Endodermal cell (in vitro differentiated cells): ENCODE measurements around the gene PSAPL1. TPM values are rescaled to one million over a fixed set of nuclear protein-coding genes. Genes with fewer than 3 reads are reported as not detected.

ENCODE experiments used
- DNase-seq: peaks from one replicate; pipeline ENCODE4 v3.0.0-alpha.2; 2017
- H3K27ac ChIP-seq: 2 replicates; pipeline ENCODE4 v1.5.1; 2013; ENCODE audit warnings: mild to moderate bottlenecking, low read depth, low read length, moderate library complexity
- H3K27me3 ChIP-seq: 2 replicates; pipeline ENCODE4 v1.6.1; 2013; ENCODE audit warnings: mild to moderate bottlenecking, low read length, moderate library complexity; ENCODE audit not compliant: insufficient read depth, control insufficient read depth, poor library complexity, severe bottlenecking
- H3K36me3 ChIP-seq: 2 replicates; pipeline ENCODE4 v1.7.0; 2013; ENCODE audit warnings: mild to moderate bottlenecking, low read length, moderate library complexity; ENCODE audit not compliant: control insufficient read depth, insufficient read depth
- H3K4me1 ChIP-seq: one replicate; pipeline ENCODE4 v1.7.0; 2013; ENCODE audit warnings: low read length; ENCODE audit not compliant: control insufficient read depth, insufficient read depth
- H3K4me3 ChIP-seq: 2 replicates; pipeline ENCODE4 v1.5.1; 2013; ENCODE audit warnings: mild to moderate bottlenecking, low read length, moderate library complexity
- H3K9ac ChIP-seq: 2 replicates; pipeline ENCODE4 v1.6.1; 2013; ENCODE audit warnings: mild to moderate bottlenecking, low read length, moderate library complexity; ENCODE audit not compliant: poor library complexity, severe bottlenecking; ENCODE audit errors: extremely low read depth
- H3K9me3 ChIP-seq: 2 replicates; pipeline ENCODE4 v1.6.1; 2013; ENCODE audit warnings: mild to moderate bottlenecking, low read length, moderate library complexity; ENCODE audit not compliant: control insufficient read depth
- H3K27ac Mint-ChIP-seq: 2 replicates; pipeline ENCODE4 v1.8.0; 2020; ENCODE audit warnings: mixed read lengths
- H3K27me3 Mint-ChIP-seq: 2 replicates; pipeline ENCODE4 v1.8.0; 2021; ENCODE audit warnings: mild to moderate bottlenecking, mixed read lengths; ENCODE audit not compliant: insufficient read depth
- H3K36me3 Mint-ChIP-seq: 2 replicates; pipeline ENCODE4 v1.8.0; 2020; ENCODE audit warnings: low read depth, mixed read lengths
- H3K4me1 Mint-ChIP-seq: 2 replicates; pipeline ENCODE4 v1.8.0; 2020; ENCODE audit warnings: mixed read lengths
- H3K4me3 Mint-ChIP-seq: 2 replicates; pipeline ENCODE4 v1.8.0; 2020; ENCODE audit warnings: mild to moderate bottlenecking, moderate library complexity, mixed read lengths
- H3K9me3 Mint-ChIP-seq: 2 replicates; pipeline ENCODE4 v1.8.0; 2020; ENCODE audit warnings: mild to moderate bottlenecking, mixed read lengths
- WGBS, 2 experiments: methylation state at CpG; one replicate each; pipeline versions ENCODE4 v1.1.5 to v1.1.7; 2013; ENCODE audit warnings: missing lambda C conversion rate in 2 of 2, mixed read lengths in 1 of 2; ENCODE audit not compliant: insufficient coverage in 1 of 2, insufficient read length in 1 of 2; 5-methylcytosine and 5-hydroxymethylcytosine counted together
- total RNA-seq, 2 donors: library from RNA; stranded (reverse); fragmentation: NEBNext Ultra II Directional in 1 of 2; extraction: Animal tissue kit (Norgen Biotek cat#: 25700) in 1 of 2; gene quantifications; 2 replicates in 1 of 2; 3 replicates in 1 of 2; pipeline ENCODE4 v1.2.1, GENCODE V29; 2021
- TF ChIP-seq, protein P1 (sequence below): fragments of 200-600 bp; sonication (generic); conservative IDR thresholded peaks from 2 replicates; pipeline ENCODE4 v1.5.0; 2021; ENCODE audit warnings: antibody characterized with exemption, mild to moderate bottlenecking

The PSAPL1 gene
- total RNA-seq, 2 donors from 2014 or later: 0.13 to 0.24 TPM

DNA sequence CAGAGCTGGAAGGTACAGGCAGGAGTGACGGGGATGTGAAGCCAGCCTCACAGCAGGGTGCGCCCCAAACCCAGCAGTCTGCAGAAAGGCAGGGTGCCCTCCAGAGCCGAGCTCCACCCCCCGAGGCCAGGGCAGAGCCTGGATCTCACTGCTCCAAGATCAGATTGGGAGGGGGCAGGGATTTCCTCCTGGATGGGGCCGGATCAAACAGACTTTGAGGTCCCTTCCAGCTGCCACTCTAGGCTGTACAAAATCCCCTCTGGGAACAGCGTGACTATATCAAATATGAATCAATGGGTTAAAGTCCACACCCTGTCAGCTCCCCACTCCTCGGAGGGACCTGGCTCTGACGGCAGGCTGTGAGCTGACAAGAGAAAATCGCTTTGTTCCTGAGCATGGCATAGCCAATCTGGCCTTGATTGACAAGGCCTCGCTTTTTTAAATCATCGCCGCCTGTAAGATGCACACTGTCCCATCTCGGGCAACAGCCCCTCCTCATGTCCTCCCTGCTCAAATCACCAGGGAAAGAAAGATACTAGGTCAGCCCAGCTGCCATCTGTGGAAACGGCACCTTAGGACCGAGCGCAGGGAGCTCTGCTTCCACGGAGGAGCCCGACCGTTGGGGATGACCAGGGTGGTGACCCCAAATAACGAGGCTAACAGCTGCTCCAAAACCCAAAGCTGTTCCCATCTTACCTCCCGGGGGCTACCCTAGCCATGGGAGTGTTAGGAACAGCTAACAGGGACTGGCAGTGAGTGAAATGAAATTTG lies 39.9 kb downstream of the PSAPL1 start:
- Mint-ChIP-seq H3K27me3 (peaks cover 26% of the 10 kb centered on the region), H3K9me3 (no peaks in the 10 kb centered on the region), H3K4me3 (no peak overlapping the region), H3K4me1 (peaks cover 5% of the 10 kb centered on the region), H3K36me3 (no peaks in the 10 kb centered on the region), H3K27ac (no peak overlapping the region)
- WGBS, 2 experiments: 87 to 95% methylated on average over 11 to 21 of the region's 21 CpGs
- peak; percentile 26 for DNase-seq
- Histone ChIP-seq H3K36me3 (no peaks in the 10 kb centered on the region), H3K4me1 (no peaks in the 10 kb centered on the region), H3K4me3 (no peak overlapping the region), H3K9me3 (no peaks in the 10 kb centered on the region), H3K9ac (no peak overlapping the region), H3K27ac (no peak overlapping the region), H3K27me3 (no peaks in the 10 kb centered on the region)
- TF ChIP-seq, protein P1, sequence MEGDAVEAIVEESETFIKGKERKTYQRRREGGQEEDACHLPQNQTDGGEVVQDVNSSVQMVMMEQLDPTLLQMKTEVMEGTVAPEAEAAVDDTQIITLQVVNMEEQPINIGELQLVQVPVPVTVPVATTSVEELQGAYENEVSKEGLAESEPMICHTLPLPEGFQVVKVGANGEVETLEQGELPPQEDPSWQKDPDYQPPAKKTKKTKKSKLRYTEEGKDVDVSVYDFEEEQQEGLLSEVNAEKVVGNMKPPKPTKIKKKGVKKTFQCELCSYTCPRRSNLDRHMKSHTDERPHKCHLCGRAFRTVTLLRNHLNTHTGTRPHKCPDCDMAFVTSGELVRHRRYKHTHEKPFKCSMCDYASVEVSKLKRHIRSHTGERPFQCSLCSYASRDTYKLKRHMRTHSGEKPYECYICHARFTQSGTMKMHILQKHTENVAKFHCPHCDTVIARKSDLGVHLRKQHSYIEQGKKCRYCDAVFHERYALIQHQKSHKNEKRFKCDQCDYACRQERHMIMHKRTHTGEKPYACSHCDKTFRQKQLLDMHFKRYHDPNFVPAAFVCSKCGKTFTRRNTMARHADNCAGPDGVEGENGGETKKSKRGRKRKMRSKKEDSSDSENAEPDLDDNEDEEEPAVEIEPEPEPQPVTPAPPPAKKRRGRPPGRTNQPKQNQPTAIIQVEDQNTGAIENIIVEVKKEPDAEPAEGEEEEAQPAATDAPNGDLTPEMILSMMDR: no peak

GRCh38 chr4:7393601-7394575 lies 40.8 kb downstream of the PSAPL1 start:
- Mint-ChIP-seq H3K36me3 (no peaks in the 10 kb centered on the region), H3K9me3 (no peaks in the 10 kb centered on the region), H3K4me1 (peaks cover 5% of the 10 kb centered on the region), H3K27ac (no peak overlapping the region), H3K4me3 (no peak overlapping the region), H3K27me3 (peaks cover 23% of the 10 kb centered on the region)
- H3K36me3 ChIP-seq: no peaks in the 10 kb centered on the region
- H3K9me3 ChIP-seq: no peaks in the 10 kb centered on the region
- H3K9ac ChIP-seq: no peak overlapping the region
- no peak overlapping the region for H3K4me3 ChIP-seq
- peak overlapping the region; percentile 58 for H3K27ac ChIP-seq
- no peaks in the 10 kb centered on the region for H3K27me3 ChIP-seq
- TF ChIP-seq, protein P1: no peak
- 79 to 85% methylated on average over 13 to 29 of the region's 29 CpGs for WGBS, 2 experiments
- DNase-seq: peak; percentile 28
- H3K4me1 ChIP-seq: no peaks in the 10 kb centered on the region

- no peaks in the 10 kb centered on the region for H3K4me1 ChIP-seq
- TF ChIP-seq, protein P1: no peak
- no peak overlapping the region for H3K4me3 Mint-ChIP-seq
Measured at GRCh38 chr4:7392438-7393421, 42.0 kb downstream of the PSAPL1 start.

More at GRCh38 chr4:7392438-7393421, 42.0 kb downstream of the PSAPL1 start:
- Mint-ChIP-seq H3K36me3 (no peaks in the 10 kb centered on the region), H3K27ac (no peak overlapping the region), H3K27me3 (peaks cover 16% of the 10 kb centered on the region), H3K4me1 (peaks cover 5% of the 10 kb centered on the region), H3K9me3 (no peaks in the 10 kb centered on the region)
- WGBS, 2 experiments: 79 to 84% methylated on average over 18 to 32 of the region's 32 CpGs
- no peaks in the 10 kb centered on the region for H3K9me3 ChIP-seq
- peak overlapping the region; percentile 58 for H3K27ac ChIP-seq
- no peaks in the 10 kb centered on the region for H3K36me3 ChIP-seq
- no peaks in the 10 kb centered on the region for H3K27me3 ChIP-seq
- no peak overlapping the region for H3K9ac ChIP-seq
- peak; percentile 54 for DNase-seq
- no peak overlapping the region for H3K4me3 ChIP-seq
